NCI-H1694 treated with DMSO at 0.1 percent for 48 hours (cell line): ENCODE results near the gene CAMK1D.
"Not testable (repeated sequence)": the region's sequence is repeated elsewhere in the genome, so short reads cannot be mapped to it uniquely, and the experiment has no call there.

ENCODE experiments used
- DNase-seq: peaks from one replicate; lab custom pipeline; 2025; lab: John Stamatoyannopoulos, UW

Gene CAMK1D

GRCh38 chr10:12348870-12349628 is at the start of gene CAMK1D:
Gene CAMK1D (plus strand): TSS chr10:12349547.
- peak; percentile 34 for DNase-seq

DNA sequence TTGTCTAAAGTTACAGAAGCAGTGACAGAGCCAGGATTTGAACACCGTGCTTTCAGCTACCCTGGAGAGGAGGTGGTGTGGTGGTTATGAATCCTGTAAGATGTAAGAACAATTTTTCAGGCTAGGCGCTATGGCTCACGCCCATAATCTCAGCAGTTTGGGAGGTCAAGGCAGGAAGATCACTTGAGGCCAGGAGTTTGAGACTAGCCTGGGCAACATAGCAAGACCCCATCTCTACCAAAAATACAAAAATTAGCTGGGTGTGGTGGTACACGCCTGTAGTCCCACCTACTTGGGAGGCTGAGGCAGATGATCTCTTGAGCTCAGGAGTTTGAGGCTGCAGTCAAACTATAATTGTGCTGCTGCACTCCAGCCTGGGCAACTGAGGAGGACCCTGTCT is 48.3 kb upstream of the CAMK1D start:
- DNase-seq = not testable (repeated sequence)

- DNase-seq = no peak
Measured at GRCh38 chr10:12308057-12308456, 41.3 kb upstream of the CAMK1D start.

- no peak for DNase-seq
Measured at GRCh38 chr10:12308736-12309375, 40.5 kb upstream of the CAMK1D start.

- DNase-seq = not testable (repeated sequence)
Measured at GRCh38 chr10:12309783-12310182, 39.6 kb upstream of the CAMK1D start.

- DNase-seq = no peak
Measured at GRCh38 chr10:12314836-12315235, 34.5 kb upstream of the CAMK1D start.

GRCh38 chr10:12319076-12319475 is 30.3 kb upstream of the CAMK1D start:
- no peak for DNase-seq

GRCh38 chr10:12320892-12321291 is 28.5 kb upstream of the CAMK1D start:
- DNase-seq = no peak

DNA sequence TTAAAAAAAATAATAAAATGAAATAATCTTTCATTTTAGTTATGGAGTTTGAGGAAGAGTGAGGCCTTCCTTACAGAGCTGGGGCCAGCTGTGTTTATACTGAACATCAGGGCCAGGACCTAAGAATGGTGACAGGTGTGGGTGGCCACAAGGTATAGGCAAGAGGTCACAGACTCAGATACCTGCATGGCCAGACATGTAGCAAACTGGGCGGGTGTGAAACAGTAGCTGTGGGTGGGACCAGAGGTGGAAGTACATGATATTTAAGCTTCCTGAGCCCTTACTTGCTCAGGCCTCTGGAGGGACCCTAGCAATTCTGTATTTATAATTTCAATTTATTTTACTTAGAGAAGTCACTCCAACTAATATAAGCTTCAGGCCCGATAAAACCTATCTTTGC is 27.7 kb upstream of the CAMK1D start:
- DNase-seq = no peak

DNA sequence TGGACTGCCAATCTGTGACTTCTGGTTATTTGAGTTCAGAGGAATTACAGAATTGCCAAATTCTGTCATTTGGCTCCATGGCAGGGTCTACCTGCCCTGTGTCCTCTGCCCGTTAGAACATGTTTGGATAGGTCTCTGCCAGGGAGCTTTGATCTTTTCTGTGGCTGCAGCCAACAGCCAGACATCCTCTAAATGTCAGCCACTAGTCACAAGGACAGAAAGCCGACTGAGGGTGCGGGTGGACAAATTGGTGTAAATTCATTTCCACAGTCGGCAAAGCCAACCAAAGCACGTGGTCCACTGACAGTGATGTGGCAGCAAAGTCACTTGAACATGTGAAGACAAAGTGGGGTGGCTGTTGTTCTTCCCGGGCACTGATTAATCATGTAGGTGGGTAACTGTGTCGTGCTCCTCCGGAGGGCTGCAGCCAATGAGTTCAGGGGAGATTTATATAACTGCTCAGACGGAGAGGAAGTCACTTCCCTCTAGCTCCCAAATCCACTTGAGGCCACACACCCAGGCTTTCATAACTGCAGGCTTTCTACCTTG is 26.7 kb upstream of the CAMK1D start:
- DNase-seq = no peak

DNA sequence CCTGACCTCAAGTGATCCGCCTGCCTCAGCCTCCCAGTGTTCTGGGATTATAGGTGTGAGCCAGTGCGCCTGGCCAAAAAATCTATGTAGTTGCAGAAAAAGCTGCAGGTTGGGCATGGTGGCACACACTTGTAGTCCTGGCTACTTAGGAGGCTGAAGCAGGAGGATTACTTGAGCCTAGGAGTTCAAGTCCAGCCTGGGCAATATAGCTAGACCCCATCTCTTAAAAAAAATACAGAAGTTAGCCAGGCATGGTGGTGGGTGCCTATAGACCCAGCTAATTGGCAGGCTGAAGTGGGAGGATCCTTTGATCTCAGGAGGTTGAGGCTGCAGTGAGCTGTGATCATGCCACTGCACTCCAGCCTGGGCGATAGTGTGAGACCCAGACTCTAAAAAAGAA is 24.8 kb upstream of the CAMK1D start:
- no peak for DNase-seq

GRCh38 chr10:12327074-12327473 is 22.3 kb upstream of the CAMK1D start:
- DNase-seq = no peak

DNA sequence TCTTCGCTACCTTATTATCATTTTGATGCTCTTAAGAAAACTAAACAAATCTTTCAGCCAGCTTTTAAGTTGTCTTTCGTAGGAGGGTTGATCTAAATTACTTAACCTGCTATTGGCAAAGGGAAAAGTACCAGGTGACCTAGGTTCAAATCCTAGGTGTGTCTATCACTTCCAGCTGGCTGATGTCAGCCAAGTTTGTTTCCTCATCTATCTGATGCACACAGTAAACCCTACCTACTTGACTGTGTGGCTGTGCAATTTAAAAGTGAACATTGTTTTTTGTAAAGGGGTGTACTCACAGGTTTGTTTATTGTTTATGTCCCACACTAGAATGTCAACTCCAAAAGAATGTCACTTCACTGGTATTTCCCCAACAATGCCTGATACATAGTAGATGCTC is 21.9 kb upstream of the CAMK1D start:
- DNase-seq = no peak

DNA sequence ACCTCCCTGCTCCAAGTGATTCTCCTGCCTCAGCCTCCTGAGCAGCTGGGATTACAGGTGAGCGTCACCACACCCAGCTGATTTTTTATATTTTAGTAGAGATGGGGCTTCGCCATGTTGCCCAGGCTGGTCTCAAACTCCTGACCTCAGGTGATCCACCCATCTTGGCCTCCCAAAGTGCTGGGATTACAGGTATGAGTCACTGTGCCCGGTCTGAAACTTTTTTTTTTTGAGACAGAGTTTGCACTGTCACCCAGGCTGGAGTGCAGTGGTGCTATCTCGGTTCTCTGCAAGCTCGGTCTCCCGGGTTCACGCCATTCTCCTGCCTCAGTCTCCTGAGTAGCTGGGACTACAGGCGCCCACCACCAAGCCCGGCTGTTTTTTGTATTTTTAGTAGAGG is 21.0 kb upstream of the CAMK1D start:
- DNase-seq = not testable (repeated sequence)

DNA sequence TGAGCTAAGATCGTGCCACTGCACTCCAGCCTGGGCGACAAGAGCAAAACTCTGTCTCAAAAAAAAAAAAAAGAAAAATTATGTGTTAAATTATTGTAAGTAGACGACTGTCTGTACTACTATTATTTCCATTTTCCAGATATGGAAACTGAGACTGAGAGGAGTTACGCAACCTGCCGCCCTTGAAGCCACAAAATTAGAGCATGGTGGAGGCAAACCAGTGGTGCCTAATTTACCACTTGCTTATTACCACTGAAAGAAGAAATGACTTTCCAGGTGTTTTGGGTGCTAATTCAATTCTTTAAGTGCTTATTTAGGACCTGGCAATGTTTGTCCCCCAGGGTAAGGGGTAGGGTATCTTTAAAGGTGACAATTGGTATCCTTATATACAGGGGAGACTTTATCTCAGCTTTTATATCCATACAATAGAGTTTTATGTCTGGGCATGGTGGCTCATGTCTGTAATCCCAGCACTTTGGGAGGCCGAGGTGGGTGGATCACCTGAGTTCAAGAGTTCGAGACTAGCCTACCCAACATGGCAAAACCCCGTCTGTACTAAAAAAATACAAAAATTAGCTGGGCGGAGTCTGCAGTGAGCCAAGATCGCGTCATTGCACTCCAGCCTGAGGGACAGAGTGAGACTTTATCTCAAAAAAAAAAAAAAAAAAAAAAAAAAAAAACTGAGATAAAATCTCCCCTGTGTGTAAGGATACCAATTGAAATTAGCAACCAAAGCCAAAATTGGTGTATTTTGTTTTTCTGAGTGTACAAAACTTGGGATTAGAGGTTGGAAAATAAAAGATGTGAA is 16.6 kb upstream of the CAMK1D start:
- DNase-seq = no peak

GRCh38 chr10:12333380-12334185 is 15.8 kb upstream of the CAMK1D start:
- peak; percentile 25 for DNase-seq

GRCh38 chr10:12334186-12334530 is 15.2 kb upstream of the CAMK1D start:
- no peak for DNase-seq

- not testable (repeated sequence) for DNase-seq
Measured at GRCh38 chr10:12335169-12335568, 14.2 kb upstream of the CAMK1D start.

DNA sequence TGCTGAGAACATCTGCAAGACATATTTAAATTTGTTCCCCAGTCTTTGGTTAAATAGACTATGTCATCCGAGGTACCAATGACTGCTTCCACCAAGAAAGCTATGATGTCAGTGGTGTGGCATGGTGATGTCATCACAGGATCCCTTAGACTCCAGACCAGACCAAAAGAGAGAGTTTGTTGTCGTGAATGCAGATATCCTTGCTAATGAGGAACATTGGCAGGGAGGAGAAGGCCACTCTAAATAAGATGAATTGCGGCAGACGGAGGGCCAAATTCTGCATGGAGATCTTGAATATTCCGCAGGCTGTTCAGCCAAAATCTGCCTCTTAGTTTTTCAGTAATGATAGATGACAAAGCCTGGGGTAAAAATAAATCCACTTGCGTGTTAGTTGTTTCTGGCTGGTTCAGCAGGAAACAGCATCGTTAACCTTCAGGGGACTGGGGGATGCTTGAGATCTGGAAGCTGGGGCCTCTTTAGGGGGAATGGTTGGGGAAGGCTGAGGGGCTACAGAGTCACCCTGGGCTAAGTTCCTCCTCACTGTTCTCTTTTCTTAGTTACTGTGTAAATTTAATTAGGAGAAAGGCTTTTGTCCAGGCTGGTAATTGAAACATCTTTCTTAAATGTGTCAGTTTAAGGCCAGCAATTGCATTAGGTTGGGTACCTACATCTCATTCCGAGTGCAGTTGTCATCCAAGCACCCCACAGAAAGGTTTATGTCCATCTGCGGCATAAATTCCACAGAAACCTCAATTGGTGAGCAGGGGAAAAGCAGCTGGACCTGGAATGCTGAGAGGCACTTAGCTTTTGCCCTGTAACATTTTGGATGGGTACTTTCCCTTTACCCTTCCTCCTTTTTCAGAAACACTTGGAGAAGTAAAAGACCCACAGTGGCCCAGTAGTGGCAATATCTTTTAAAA is 11.6 kb upstream of the CAMK1D start:
- no peak for DNase-seq

- DNase-seq = no peak
Measured at GRCh38 chr10:12338981-12339380, 10.4 kb upstream of the CAMK1D start.

DNA sequence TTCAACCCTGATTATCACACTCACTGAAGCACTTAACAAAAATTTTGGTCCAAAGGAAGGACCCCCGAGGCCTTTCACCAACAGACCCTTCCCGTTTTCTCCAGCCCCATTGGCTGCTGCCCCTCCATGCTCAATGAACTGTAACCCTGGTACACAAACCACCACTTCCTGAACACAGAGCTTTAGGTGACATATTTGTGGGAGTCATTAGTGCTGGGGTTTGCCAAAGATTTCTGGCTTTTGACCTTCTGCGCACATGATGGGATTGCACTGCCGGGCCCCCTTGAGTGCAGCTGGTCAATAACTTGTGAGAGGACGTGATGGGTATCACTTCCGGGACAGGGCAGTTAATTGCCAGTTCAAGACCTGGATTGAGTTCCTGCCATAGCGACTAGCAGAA is 9.0 kb upstream of the CAMK1D start:
- DNase-seq = no peak
